NCI-H748 treated with DMSO at 0.1 percent for 48 hours (cell line): ENCODE measurements around the gene FANCI.

Experiments
- DNase-seq: peaks from one replicate; lab custom pipeline; 2025; lab: John Stamatoyannopoulos, UW

FANCI gene

DNA sequence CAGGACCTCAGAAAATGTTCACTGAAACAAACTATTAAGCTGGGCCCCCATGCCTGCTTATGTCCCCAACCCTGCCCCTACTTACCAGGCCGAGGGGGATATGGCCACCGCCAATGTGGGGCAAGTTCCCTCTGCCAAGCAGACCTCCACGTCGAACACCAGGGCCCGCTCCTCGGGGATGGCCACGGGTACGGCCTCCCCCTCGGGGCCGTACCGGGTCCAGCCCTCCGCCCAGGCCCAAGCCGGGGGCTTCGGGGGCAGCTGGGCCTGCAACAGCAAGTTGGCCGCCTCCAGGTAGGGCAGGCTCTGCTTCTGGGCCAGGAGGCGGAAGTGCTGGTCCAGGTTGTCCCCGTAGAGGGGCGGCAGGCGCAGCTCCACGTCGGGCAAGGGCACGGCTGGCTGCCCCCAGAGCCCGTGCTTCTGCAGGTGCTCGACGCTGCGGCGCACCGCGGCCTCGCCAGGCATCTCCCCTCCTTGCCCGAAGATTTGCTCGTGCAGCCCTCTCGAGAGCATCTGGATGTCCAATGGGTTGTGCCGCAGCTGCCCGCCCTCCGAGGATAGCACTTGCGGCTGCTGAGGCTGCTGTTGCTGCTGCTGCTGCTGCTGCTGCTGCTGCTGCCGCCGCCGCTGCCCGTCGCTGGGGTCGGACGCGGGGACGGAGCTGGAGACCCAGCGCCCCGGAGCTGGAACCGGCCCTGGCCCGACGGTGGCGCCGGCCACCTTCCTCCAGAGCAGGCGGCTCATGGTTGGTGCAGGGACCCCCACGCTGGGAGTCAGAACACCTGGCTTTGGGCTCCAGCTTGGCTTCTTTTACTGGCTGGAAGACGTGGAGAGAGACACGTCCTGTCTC lies 89.5 kb downstream of the FANCI start:
- no peak for DNase-seq

- no peak for DNase-seq
Measured at GRCh38 chr15:89333959-89334509, 90.3 kb downstream of the FANCI start.

DNA sequence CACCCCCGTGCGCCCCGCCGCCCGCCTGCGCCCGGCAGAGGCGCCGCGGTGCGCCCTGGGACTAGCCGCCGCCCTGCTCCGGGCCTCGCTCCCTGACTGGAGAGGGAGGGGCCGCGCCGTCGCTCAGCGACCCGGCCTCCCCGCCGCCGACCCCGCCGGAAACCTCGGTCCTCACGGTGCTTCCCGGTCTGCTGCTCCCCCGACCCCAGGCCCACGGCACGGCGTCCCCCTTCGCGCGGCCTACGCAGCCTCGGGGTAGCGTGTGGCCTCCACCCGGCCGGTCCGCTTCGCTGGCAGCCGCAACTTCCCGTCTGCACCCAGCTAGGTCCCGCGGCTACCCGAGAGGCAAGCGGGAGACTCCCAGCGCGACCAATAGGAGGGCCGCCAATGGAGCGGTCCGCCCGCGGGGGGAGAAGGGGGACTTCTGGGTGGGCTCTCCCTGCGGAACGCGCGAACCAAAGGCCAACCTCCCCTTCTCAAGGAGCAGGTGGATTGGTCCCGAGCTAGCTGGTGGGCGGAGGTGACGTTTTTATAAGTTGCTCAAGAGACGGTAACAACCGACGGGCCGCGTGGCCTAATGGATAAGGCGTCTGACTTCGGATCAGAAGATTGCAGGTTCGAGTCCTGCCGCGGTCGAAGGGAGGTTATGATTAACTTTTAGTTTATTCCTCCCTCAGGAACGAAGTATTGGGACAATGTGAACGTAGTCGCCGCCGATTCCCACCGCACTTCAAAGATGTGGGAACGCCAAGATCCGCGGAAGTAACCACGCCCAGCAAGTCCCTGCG lies 90.9 kb downstream of the FANCI start, which contains the start of gene POLG:
POLG (minus strand) TSS at position 315 of the 788 bp plus-strand sequence. CDS start 1,070 bp downstream, outside the sequence.
- DNase-seq = peak; percentile 87

- DNase-seq = peak; percentile 52
Measured at GRCh38 chr15:89335298-89336041, 91.7 kb downstream of the FANCI start.

DNA sequence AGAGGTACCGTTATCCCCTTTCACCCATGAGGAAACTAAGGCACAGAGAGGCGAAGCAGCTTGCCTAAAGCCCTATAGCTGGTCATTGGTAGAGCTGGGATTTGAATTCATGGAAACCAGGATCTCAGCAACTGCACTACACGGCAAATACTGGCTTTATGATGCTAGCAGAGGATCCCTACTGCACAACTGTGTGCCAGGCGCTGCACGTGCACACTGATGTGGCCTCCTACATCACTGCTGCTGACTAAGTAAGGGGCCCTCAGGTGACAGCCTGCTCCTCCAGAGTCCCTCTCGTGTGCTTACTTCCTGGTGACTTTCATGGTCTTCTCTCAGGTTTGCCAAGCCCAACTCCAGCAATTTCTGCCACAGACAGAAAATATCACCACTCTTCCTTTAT lies 94.3 kb downstream of the FANCI start:
- no peak for DNase-seq

- no peak for DNase-seq
Measured at GRCh38 chr15:89340573-89340972, 96.8 kb downstream of the FANCI start.

GRCh38 chr15:89341316-89342005 lies 97.7 kb downstream of the FANCI start:
- no peak for DNase-seq

DNA sequence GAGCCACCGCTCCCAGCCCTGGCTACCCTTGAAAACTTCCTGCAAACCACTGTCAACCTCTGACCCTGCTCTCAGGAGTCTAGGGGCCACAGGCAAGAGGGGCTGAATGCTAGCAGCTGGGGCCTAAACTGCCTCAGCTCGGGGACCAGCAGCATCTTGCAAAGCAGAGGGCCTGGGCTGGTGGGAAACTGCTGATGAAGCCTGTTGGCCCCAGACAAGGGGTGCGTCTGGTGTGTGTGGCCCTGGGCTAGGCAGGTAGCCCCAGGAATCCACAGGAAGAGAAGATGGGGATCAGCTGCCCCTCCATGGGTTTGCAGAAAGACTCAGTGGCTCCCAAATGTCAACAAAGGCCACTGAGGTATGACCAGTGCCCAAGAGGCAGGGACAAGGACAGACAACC lies 99.1 kb downstream of the FANCI start:
- DNase-seq = no peak

DNA sequence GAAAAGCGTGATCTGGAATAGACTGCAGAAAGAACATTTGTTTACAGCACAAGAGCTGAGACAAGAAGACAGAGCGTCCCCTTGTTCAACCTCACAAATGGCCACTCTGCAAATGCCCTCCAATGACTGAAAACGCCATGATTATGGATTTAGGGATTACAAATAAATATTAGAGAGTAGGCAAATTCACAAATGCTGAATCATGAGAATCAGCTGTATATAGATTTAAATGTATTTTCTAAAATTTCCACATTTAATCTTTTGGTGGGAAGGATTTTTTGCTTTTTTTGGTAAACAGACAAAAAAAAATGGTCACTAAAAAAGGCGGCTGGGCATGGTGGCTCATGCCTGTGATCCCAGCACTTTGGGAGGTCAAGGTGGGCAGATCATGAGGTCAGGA lies 101.5 kb downstream of the FANCI start:
- DNase-seq = no peak

GRCh38 chr15:89346516-89347231 lies 102.9 kb downstream of the FANCI start:
- no peak for DNase-seq

DNA sequence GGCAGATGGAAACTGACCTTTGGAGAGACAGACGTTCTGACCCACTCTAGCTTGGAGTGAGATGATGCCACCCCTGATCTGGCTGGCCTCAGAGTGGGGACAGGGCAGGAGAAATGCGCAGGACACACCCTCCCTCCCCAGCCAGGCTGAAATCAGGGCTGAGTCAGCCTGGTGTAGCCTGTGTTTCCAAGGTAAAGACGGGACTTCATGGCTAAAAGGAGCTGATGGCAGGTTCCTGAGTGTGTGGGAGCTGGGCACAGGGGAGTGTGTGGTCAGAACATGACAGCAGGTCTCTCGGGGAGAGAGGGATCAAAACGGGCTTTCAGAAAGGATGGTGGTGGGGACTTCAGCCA lies 105.4 kb downstream of the FANCI start:
- DNase-seq = no peak

- no peak for DNase-seq
Measured at GRCh38 chr15:89352476-89352875, 108.7 kb downstream of the FANCI start.

GRCh38 chr15:89353991-89354390 lies 110.2 kb downstream of the FANCI start:
- no peak for DNase-seq

DNA sequence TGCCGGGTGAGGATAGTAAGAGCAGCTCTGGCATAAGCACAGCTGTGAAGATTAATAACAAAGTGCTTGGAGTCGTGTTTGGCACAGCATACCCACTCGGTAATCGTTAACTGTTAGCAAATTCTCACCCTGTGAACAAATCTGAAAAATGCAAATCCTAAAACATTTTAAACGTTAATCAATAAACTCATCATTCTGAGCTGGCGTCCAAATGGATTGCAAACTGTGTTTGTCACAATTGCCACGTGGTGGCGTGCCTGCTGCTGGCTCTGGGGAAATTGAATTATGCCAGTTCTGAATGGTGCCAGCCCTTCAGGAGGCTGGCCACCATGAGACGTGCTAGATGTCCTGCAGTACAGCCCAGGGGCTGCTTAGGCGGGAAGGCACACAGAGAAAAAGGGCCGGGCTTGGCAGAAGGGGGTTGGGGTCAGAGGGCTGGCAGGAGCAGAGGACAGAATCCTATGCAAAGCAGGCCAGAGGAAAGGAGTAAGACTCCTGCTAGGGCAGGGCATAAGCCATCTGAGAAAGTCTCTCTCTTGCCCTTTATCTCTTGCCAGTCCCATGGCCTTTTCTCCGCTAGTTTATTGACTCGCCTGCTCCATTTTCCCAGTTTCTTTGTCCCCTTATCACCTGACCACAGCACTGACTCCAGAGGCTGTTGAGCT lies 113.0 kb downstream of the FANCI start:
- no peak for DNase-seq

- no peak for DNase-seq
Measured at GRCh38 chr15:89358435-89358754, 114.6 kb downstream of the FANCI start.

- DNase-seq = peak; percentile 53
Measured at GRCh38 chr15:89358755-89359439, 115.1 kb downstream of the FANCI start.

GRCh38 chr15:89359471-89360293 lies 115.9 kb downstream of the FANCI start:
- DNase-seq = no peak

DNA sequence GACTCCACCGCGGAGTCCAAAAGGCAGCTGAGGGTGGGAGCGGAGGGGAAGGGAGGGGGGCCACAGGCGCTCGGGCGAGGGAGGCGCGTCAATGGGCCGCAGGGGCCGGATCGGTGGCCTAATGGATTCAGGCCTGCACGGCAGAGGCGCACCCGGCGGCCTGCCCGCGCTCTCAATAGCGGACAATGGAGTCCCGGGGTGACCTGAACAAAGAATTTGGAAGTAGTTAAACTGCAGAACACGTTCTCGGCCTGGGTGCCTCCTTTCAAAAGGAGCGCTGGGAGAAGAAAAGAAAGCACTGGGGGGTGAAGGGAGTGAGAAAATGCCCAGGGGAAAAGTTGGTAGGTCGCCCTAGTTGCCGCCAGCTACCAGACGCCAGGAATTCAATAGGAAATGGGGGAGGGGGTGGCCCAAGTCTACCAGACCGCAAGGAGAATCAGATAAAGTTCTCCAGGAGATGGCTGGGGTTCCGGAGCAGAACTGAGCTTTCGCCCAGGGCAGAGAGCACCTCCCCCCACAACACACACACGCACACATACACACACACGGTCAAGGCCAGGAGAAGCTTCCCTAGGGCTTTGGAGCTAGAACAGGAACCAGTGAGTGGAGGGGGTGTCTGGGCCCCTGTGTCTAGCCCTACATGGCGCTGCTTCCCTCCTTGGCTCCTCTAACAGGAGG lies 116.7 kb downstream of the FANCI start:
- no peak for DNase-seq
